Uterus (tissue), 2 donors: ENCODE measurements around the gene PEX10.

ENCODE experiments used
- CTCF ChIP-seq, 4 experiments: fragments of 200-600 bp in 2 of 4; fragments of 450-650 bp in 2 of 4; sonication (generic) in 2 of 4; IDR thresholded peaks; one replicate each; pipeline ENCODE4 v1.5.1; 2016 to 2019; ENCODE audit warnings: antibody characterized with exemption in 4 of 4, mild to moderate bottlenecking in 2 of 4, moderate library complexity in 1 of 4
- POLR2A ChIP-seq, 2 donors: fragments of 450-650 bp; IDR thresholded peaks; one replicate each; pipeline ENCODE4 v1.6.1; 2016; ENCODE audit warnings: antibody characterized with exemption in 2 of 2, mild to moderate bottlenecking in 1 of 2, moderate library complexity in 1 of 2

GRCh38 chr1:2435746-2436355, 23.5 kb upstream of the PEX10 start:
- no peak for TF ChIP-seq POLR2A (IDR thresholded peaks at IDR 0.05)
- TF ChIP-seq CTCF (IDR thresholded peaks at IDR 0.05), result no peak
